SJCRH30 (cell line): ENCODE measurements around the gene RALA. TPM values are rescaled to one million over a fixed set of nuclear protein-coding genes. Genes with fewer than 3 reads are reported as not detected.

ENCODE experiments used
- DNase-seq, 2 experiments: peaks; one replicate each; pipeline ENCODE4 v3.0.0-alpha.2; 2015 to 2020
- H3K27ac ChIP-seq: fragments of 250-450 bp; sonication (Bioruptor Pico); 2 replicates; pipeline ENCODE4 v1.5.1; 2020; ENCODE audit warnings: mild to moderate bottlenecking, moderate library complexity
- H3K27me3 ChIP-seq: fragments of 250-450 bp; sonication (Bioruptor Pico); 2 replicates; pipeline ENCODE4 v1.5.1; 2020; ENCODE audit warnings: mild to moderate bottlenecking, moderate library complexity
- H3K36me3 ChIP-seq: fragments of 250-450 bp; sonication (Bioruptor Pico); 2 replicates; pipeline ENCODE4 v1.5.1; 2020; ENCODE audit warnings: mild to moderate bottlenecking, moderate library complexity
- H3K4me1 ChIP-seq: fragments of 250-450 bp; sonication (Bioruptor Pico); 2 replicates; pipeline ENCODE4 v1.5.1; 2020; ENCODE audit warnings: mild to moderate bottlenecking, moderate library complexity
- H3K4me3 ChIP-seq: fragments of 250-450 bp; sonication (Bioruptor Pico); 2 replicates; pipeline ENCODE4 v1.5.1; 2020; ENCODE audit warnings: mild to moderate bottlenecking, moderate library complexity
- H3K9me3 ChIP-seq: fragments of 250-450 bp; sonication (Bioruptor Pico); replicated peaks from 2 replicates; pipeline ENCODE4 v1.5.1; 2020; ENCODE audit warnings: mild to moderate bottlenecking, moderate library complexity
- total RNA-seq: library from RNA; depleted of rRNA; stranded (reverse); fragments of >200 nt; shearing (Covaris generic); gene quantifications from 2 replicates; pipeline ENCODE4 v1.2.3, GENCODE V29; 2014

RALA gene
- total RNA-seq, 1 experiment from 2014 or later, result 19.8 TPM

- Histone ChIP-seq H3K27ac (no peak overlapping the region), H3K4me1 (peaks cover 8% of the 10 kb centered on the region), H3K9me3 (no peaks in the 10 kb centered on the region), H3K27me3 (no peaks in the 10 kb centered on the region), H3K4me3 (no peak overlapping the region), H3K36me3 (no peaks in the 10 kb centered on the region)
- DNase-seq, result no peak
Observed at GRCh38 chr7:39605087-39605486, 18.3 kb upstream of the RALA start.

DNA sequence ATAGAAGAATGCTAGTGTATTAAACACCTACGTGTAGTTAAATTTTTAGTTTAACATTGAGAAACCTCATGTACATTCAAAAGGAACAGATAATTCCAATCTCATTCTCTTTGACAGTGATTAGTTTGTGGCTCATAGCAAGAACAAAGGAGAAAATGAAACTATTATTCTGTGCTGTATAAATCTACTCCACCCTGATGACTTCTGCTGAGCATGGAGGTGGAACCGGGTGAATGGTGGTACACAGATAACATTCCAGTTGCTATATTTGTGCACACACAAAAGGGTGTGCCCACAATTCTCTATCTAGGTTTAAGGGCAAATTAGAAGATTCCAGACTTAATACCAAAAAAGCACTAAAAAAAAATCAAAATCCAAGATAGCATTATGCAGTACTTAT lies 17.0 kb upstream of the RALA start:
- Histone ChIP-seq H3K27ac (no peak overlapping the region), H3K27me3 (no peaks in the 10 kb centered on the region), H3K36me3 (no peaks in the 10 kb centered on the region), H3K9me3 (no peaks in the 10 kb centered on the region), H3K4me1 (peaks cover 8% of the 10 kb centered on the region), H3K4me3 (no peak overlapping the region)
- no peak for DNase-seq

- no peaks in the 10 kb centered on the region for H3K27me3 ChIP-seq
- H3K4me1 ChIP-seq, result peaks cover 8% of the 10 kb centered on the region
- no peaks in the 10 kb centered on the region for H3K9me3 ChIP-seq
- no peak overlapping the region for H3K27ac ChIP-seq
- no peak overlapping the region for H3K4me3 ChIP-seq
- no peaks in the 10 kb centered on the region for H3K36me3 ChIP-seq
- no peak for DNase-seq
Observed at GRCh38 chr7:39606941-39607340, 16.4 kb upstream of the RALA start.

DNA sequence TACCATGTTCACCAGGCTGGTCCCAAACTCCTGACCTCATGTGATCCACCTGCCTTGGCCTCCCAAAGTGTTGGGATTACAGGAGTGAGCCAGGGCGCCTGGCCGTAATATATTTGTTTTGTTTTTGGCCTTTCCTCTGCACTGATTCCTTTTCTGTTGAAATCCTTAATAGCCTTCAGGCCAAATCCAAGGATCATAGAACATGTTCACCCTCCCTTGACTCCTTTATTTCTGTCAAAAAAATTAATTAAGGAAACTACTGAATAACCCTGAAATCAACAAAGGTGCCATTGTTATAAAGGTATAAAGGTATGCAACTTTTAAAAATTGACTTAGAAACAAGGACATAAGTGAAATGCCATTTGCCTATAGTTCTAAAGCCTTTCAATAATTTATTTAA lies 15.5 kb upstream of the RALA start:
- no peak overlapping the region for H3K4me3 ChIP-seq
- H3K4me1 ChIP-seq, result peaks cover 8% of the 10 kb centered on the region
- no peak overlapping the region for H3K27ac ChIP-seq
- no peaks in the 10 kb centered on the region for H3K36me3 ChIP-seq
- no peaks in the 10 kb centered on the region for H3K9me3 ChIP-seq
- H3K27me3 ChIP-seq, result no peaks in the 10 kb centered on the region
- DNase-seq, result no peak

- Histone ChIP-seq H3K27me3 (no peaks in the 10 kb centered on the region), H3K27ac (no peak overlapping the region), H3K4me3 (no peak overlapping the region), H3K9me3 (no peaks in the 10 kb centered on the region), H3K36me3 (no peaks in the 10 kb centered on the region), H3K4me1 (peaks cover 8% of the 10 kb centered on the region)
- no peak for DNase-seq
Observed at GRCh38 chr7:39608278-39608677, 15.1 kb upstream of the RALA start.

DNA sequence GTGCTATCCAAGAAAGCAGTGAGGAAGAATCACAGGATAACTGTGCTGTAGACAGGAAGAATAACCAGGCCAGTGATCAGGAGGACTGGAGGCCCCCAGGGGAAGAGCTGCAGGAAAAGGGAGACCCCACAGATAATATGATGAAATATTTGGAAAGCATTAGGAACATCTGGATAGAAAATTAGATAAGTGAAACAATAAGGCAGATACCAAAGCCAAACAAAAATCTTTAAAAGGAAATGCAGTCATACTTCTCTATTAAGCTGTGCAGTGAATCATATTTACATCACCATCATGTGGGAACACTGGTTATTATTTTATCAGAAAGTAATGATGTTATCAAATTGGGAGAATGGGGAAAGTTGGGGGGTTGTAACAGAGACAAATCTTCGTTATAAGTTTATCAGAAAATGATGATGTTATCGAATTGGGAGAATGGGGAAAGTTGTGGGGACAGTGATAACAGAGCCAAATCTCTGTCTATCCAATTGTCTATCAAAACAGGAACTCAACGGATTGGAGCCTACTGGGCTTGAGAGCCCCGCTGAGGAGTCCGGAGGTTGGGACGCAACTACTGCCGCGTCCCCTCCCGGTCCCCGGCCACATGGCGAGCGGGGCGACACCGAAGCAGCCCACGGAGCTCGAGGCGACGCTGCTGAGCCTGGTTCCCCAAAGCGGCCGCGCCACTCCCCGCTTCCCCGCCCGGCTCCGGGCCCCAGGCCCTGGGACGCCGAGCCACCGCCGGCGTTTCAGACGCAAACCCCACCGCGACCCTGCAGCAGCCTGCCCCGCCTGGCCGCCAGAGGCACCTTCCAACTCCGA lies 14.0 kb upstream of the RALA start:
- Histone ChIP-seq H3K27me3 (no peaks in the 10 kb centered on the region), H3K9me3 (no peaks in the 10 kb centered on the region), H3K27ac (no peak overlapping the region), H3K4me1 (peaks cover 8% of the 10 kb centered on the region), H3K4me3 (no peak overlapping the region), H3K36me3 (no peaks in the 10 kb centered on the region)
- no peak for DNase-seq

- no peak for DNase-seq
- no peaks in the 10 kb centered on the region for H3K9me3 ChIP-seq
- no peak overlapping the region for H3K4me3 ChIP-seq
- H3K27me3 ChIP-seq, result no peaks in the 10 kb centered on the region
- peaks cover 8% of the 10 kb centered on the region for H3K4me1 ChIP-seq
- no peaks in the 10 kb centered on the region for H3K36me3 ChIP-seq
- H3K27ac ChIP-seq, result no peak overlapping the region
Observed at GRCh38 chr7:39609935-39610263, 13.5 kb upstream of the RALA start.

DNA sequence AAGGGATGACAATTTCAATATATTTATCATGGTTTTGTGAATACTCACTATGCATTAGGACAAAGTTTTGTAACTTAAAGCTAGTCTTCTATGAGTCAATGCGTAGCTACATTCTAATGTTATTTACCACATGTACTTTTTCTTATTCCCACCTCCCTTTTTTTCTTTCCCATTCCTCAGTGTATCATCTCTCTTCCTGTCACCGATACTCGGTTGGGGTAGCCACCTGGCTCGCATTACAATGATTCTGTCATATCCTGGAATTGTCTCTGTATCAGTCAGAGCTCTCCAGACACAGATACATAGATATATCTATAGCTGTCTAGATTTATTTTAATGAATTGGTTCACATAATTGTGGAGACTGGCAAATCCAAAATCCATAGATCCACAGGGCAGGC lies 9.8 kb upstream of the RALA start:
- Histone ChIP-seq H3K27me3 (no peaks in the 10 kb centered on the region), H3K9me3 (no peaks in the 10 kb centered on the region), H3K36me3 (no peaks in the 10 kb centered on the region), H3K27ac (no peak overlapping the region), H3K4me1 (no peaks in the 10 kb centered on the region; the same call in 1 of the 2 replicates), H3K4me3 (no peak overlapping the region)
- DNase-seq, result no peak

GRCh38 chr7:39614299-39614698 lies 9.1 kb upstream of the RALA start:
- Histone ChIP-seq H3K27ac (no peak overlapping the region), H3K27me3 (no peaks in the 10 kb centered on the region), H3K4me3 (no peak overlapping the region), H3K9me3 (no peaks in the 10 kb centered on the region), H3K36me3 (no peaks in the 10 kb centered on the region), H3K4me1 (no peaks in the 10 kb centered on the region)
- DNase-seq, result no peak

GRCh38 chr7:39615350-39615975 lies 7.9 kb upstream of the RALA start:
- Histone ChIP-seq H3K27me3 (no peaks in the 10 kb centered on the region), H3K4me3 (no peak overlapping the region), H3K9me3 (no peaks in the 10 kb centered on the region), H3K27ac (no peak overlapping the region), H3K4me1 (no peaks in the 10 kb centered on the region), H3K36me3 (no peaks in the 10 kb centered on the region)
- DNase-seq, result no peak

DNA sequence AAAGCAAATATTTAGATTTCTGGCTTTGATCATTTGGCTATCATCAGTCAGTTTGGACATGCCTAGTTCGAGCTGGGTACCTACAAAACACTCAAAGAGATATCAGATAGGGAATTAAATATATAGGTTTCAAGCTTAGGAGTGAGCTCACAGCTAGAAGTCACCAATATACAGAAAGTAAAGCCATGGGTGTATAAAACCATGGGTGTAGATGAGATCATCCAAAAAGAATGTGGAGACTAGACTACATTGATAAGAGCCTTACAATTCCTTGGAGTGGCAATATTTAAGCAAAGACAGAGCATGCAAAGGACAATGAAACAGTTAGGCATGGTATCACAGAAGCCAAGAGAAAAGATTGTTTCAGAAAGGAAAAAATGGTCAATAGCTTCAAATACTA lies 7.2 kb upstream of the RALA start:
- no peaks in the 10 kb centered on the region; the same call in 1 of the 2 replicates for H3K4me1 ChIP-seq
- H3K9me3 ChIP-seq, result no peaks in the 10 kb centered on the region
- H3K36me3 ChIP-seq, result no peaks in the 10 kb centered on the region
- no peaks in the 10 kb centered on the region for H3K27me3 ChIP-seq
- DNase-seq, result no peak
- no peak overlapping the region for H3K4me3 ChIP-seq
- H3K27ac ChIP-seq, result no peak overlapping the region

DNA sequence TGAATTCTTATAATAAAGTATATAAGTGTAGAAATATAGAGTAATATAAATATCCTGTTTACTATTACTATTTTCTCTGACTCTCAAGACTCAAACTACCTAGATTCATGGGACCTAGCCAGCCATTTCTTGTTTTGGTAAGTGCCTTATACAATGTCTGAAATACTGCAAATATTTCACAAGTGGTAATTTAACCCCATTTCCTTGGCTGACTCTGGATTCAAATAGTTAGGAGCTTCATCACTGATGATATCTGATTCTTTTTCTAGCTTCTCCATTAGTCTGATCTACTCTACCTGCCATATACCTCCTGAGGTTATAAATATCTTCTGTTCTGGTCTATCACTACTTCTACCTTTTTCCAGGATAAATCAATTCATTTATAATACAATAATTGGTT lies 6.4 kb upstream of the RALA start:
- H3K4me3 ChIP-seq, result no peak overlapping the region
- no peaks in the 10 kb centered on the region for H3K27me3 ChIP-seq
- H3K9me3 ChIP-seq, result no peaks in the 10 kb centered on the region
- H3K27ac ChIP-seq, result no peak overlapping the region
- no peaks in the 10 kb centered on the region for H3K36me3 ChIP-seq
- H3K4me1 ChIP-seq, result no peaks in the 10 kb centered on the region; the same call in 1 of the 2 replicates
- DNase-seq, result no peak

GRCh38 chr7:39618868-39619267 lies 4.5 kb upstream of the RALA start:
- no peaks in the 10 kb centered on the region; the same call in 1 of the 2 replicates for H3K4me1 ChIP-seq
- no peak for DNase-seq
- no peak overlapping the region for H3K27ac ChIP-seq
- no peaks in the 10 kb centered on the region for H3K36me3 ChIP-seq
- no peaks in the 10 kb centered on the region for H3K9me3 ChIP-seq
- H3K4me3 ChIP-seq, result no peak overlapping the region
- no peaks in the 10 kb centered on the region for H3K27me3 ChIP-seq

- Histone ChIP-seq H3K9me3 (no peaks in the 10 kb centered on the region), H3K27me3 (no peaks in the 10 kb centered on the region), H3K4me3 (no peak overlapping the region), H3K4me1 (peaks cover 4% of the 10 kb centered on the region; the same call in 1 of the 2 replicates), H3K36me3 (no peaks in the 10 kb centered on the region), H3K27ac (peak overlapping the region; percentile 30)
- no peak for DNase-seq
Observed at GRCh38 chr7:39620486-39620885, 2.9 kb upstream of the RALA start.

DNA sequence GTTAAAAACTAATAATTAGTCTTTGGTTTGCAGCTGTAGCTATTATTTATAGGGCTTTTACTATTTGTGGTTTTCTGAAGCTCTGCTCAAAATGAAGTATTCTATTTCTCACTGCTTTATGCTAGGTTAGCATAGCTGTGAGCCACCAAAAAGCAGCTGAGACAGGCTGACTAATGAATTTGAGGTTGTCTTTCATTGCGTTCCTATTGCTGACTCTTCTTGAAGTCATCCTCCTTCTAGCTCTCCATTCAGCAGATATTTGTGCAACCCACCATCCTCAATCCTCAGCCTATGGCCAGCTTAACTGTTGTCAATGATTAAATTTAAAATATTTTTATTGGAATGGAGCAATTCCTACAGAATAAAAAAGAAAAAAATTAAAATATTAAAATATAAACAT lies 2.1 kb upstream of the RALA start:
- no peaks in the 10 kb centered on the region for H3K36me3 ChIP-seq
- no peaks in the 10 kb centered on the region for H3K27me3 ChIP-seq
- no peaks in the 10 kb centered on the region for H3K9me3 ChIP-seq
- H3K4me3 ChIP-seq, result no peak overlapping the region
- H3K4me1 ChIP-seq, result peaks cover 4% of the 10 kb centered on the region; the same call in 1 of the 2 replicates
- peak overlapping the region; percentile 30 for H3K27ac ChIP-seq
- peak; percentile 17 to 41 for DNase-seq
